ENCODE measurements around the gene PATE2. TPM values are rescaled to one million over a fixed set of nuclear protein-coding genes. Genes with fewer than 3 reads are reported as not detected.

Gene PATE2
- total RNA-seq, 2 experiments from 2014 or later = not detected

- no peak for DNase-seq
- intact Hi-C loops (cut with micrococcal nuclease) = no loop called here
- no peaks in the 10 kb centered on the region for H3K4me1 Mint-ChIP-seq (ENCODE audit: low read depth)
- peaks cover 7% of the 10 kb centered on the region for H3K27me3 Mint-ChIP-seq
- no peaks in the 10 kb centered on the region for H3K36me3 Mint-ChIP-seq
- ChIA-PET CTCF (no interaction called here), POLR2A (no interaction called here)
- no peak overlapping the region for H3K4me3 Mint-ChIP-seq
- no peaks in the 10 kb centered on the region for H3K9me3 Mint-ChIP-seq
- H3K27ac Mint-ChIP-seq = no peak overlapping the region
These were observed 12.4 kb downstream of the PATE2 start for GRCh38 chr11:125766251-125766650.

GRCh38 chr11:125763483-125763882 lies 15.1 kb downstream of the PATE2 start:
- peaks cover 3% of the 10 kb centered on the region for H3K9me3 Mint-ChIP-seq
- no peaks in the 10 kb centered on the region for H3K36me3 Mint-ChIP-seq
- intact Hi-C loops (cut with micrococcal nuclease) = no loop called here
- POLR2A ChIA-PET = no interaction called here
- peaks cover 5% of the 10 kb centered on the region for H3K27me3 Mint-ChIP-seq
- DNase-seq = no peak
- no peak overlapping the region for H3K4me3 Mint-ChIP-seq
- no peaks in the 10 kb centered on the region for H3K4me1 Mint-ChIP-seq (ENCODE audit: low read depth)
- CTCF ChIA-PET = no interaction called here
- H3K27ac Mint-ChIP-seq = no peak overlapping the region

- no peak for DNase-seq
- Mint-ChIP-seq H3K9me3 (peaks cover 10% of the 10 kb centered on the region), H3K36me3 (no peaks in the 10 kb centered on the region), H3K4me1 (ENCODE audit: low read depth) (no peaks in the 10 kb centered on the region), H3K27ac (no peak overlapping the region), H3K4me3 (no peak overlapping the region), H3K27me3 (no peaks in the 10 kb centered on the region)
- ChIA-PET CTCF (no interaction called here), POLR2A (no interaction called here)
- intact Hi-C loops (cut with micrococcal nuclease) = no loop called here
These were observed 16.2 kb downstream of the PATE2 start for GRCh38 chr11:125762445-125762844.

- POLR2A ChIA-PET = no interaction called here
- no peak for DNase-seq
- CTCF ChIA-PET = no interaction called here
- intact Hi-C loops (cut with micrococcal nuclease) = no loop called here
- Mint-ChIP-seq H3K4me1 (ENCODE audit: low read depth) (no peaks in the 10 kb centered on the region), H3K27ac (no peak overlapping the region), H3K4me3 (no peak overlapping the region), H3K36me3 (no peaks in the 10 kb centered on the region), H3K9me3 (peaks cover 10% of the 10 kb centered on the region), H3K27me3 (peaks cover 2% of the 10 kb centered on the region)
These were observed 22.6 kb downstream of the PATE2 start for GRCh38 chr11:125756050-125756449.

GRCh38 chr11:125750629-125751028 lies 28.0 kb downstream of the PATE2 start:
- Mint-ChIP-seq H3K27me3 (peaks cover 6% of the 10 kb centered on the region), H3K9me3 (no peaks in the 10 kb centered on the region), H3K27ac (no peak overlapping the region), H3K4me3 (no peak overlapping the region), H3K4me1 (ENCODE audit: low read depth) (no peaks in the 10 kb centered on the region), H3K36me3 (no peaks in the 10 kb centered on the region)
- no peak for DNase-seq
- ChIA-PET POLR2A (no interaction called here), CTCF (no interaction called here)
- intact Hi-C loops (cut with micrococcal nuclease) = no loop called here

GRCh38 chr11:125745979-125746378 lies 32.6 kb downstream of the PATE2 start, which contains the start of gene PATE1:
PATE1 (plus strand) TSS chr11:125746279; CDS start chr11:125746305, 26 bp downstream.
- Mint-ChIP-seq H3K36me3 (no peaks in the 10 kb centered on the region), H3K27ac (no peak within 1 kb of the TSS)
- no peak for DNase-seq

GRCh38 chr11:125743681-125744080 lies 34.9 kb downstream of the PATE2 start:
- Mint-ChIP-seq H3K27ac (no peak overlapping the region), H3K36me3 (no peaks in the 10 kb centered on the region), H3K4me1 (ENCODE audit: low read depth) (no peaks in the 10 kb centered on the region), H3K4me3 (no peak overlapping the region), H3K9me3 (no peaks in the 10 kb centered on the region), H3K27me3 (peaks cover 3% of the 10 kb centered on the region)
- ChIA-PET CTCF (no interaction called here), POLR2A (no interaction called here)
- intact Hi-C loops (cut with micrococcal nuclease) = no loop called here
- DNase-seq = no peak

More at GRCh38 chr11:125745979-125746378, 32.6 kb downstream of the PATE2 start, which contains the start of gene PATE1:
- Mint-ChIP-seq H3K27me3 (peaks cover 6% of the 10 kb centered on the region), H3K4me3 (no peak within 1 kb of the TSS), H3K4me1 (ENCODE audit: low read depth) (no peaks in the 10 kb centered on the region), H3K9me3 (no peaks in the 10 kb centered on the region)
- intact Hi-C loops (cut with micrococcal nuclease) = no loop called here
- POLR2A ChIA-PET = no interaction called here
- CTCF ChIA-PET = no interaction called here

GRCh38 chr11:125740617-125741016 lies 38.0 kb downstream of the PATE2 start:
- H3K4me1 Mint-ChIP-seq (ENCODE audit: low read depth) = no peaks in the 10 kb centered on the region
- no peaks in the 10 kb centered on the region for H3K36me3 Mint-ChIP-seq
- intact Hi-C loops (cut with micrococcal nuclease) = no loop called here
- H3K27me3 Mint-ChIP-seq = peaks cover 3% of the 10 kb centered on the region
- no peak overlapping the region for H3K27ac Mint-ChIP-seq
- H3K9me3 Mint-ChIP-seq = no peaks in the 10 kb centered on the region
- ChIA-PET CTCF (no interaction called here), POLR2A (no interaction called here)
- no peak for DNase-seq
- H3K4me3 Mint-ChIP-seq = no peak overlapping the region

GRCh38 chr11:125728969-125729368 lies 49.7 kb downstream of the PATE2 start:
- POLR2A ChIA-PET = no interaction called here
- no peak overlapping the region for H3K4me3 Mint-ChIP-seq
- H3K4me1 Mint-ChIP-seq (ENCODE audit: low read depth) = no peaks in the 10 kb centered on the region

More at GRCh38 chr11:125728969-125729368, 49.7 kb downstream of the PATE2 start:
- H3K36me3 Mint-ChIP-seq = no peaks in the 10 kb centered on the region
- H3K9me3 Mint-ChIP-seq = no peaks in the 10 kb centered on the region
- H3K27ac Mint-ChIP-seq = no peak overlapping the region
- CTCF ChIA-PET = no interaction called here
- no peak for DNase-seq
- intact Hi-C loops (cut with micrococcal nuclease) = no loop called here
- H3K27me3 Mint-ChIP-seq = peaks cover 6% of the 10 kb centered on the region

Other genes starting within 250 kb of the PATE2 start
- 10 to 100 TPM; 28.7 to 29.1 TPM for gene EI24, start 209.4 kb downstream of the PATE2 start, total RNA-seq
- 100 to 1,000 TPM; 121 to 132 TPM for gene STT3A, start 186.0 kb downstream of the PATE2 start, total RNA-seq
- gene CHEK1, start 153.7 kb downstream of the PATE2 start, total RNA-seq = 100 to 1,000 TPM; 140 to 155 TPM
- gene ACRV1, start 98.0 kb downstream of the PATE2 start, total RNA-seq = not detected
- not detected for gene PATE1, start 32.5 kb downstream of the PATE2 start, total RNA-seq
- not detected for gene PATE3, start 9.3 kb upstream of the PATE2 start, total RNA-seq
- gene PATE4, start 54.5 kb upstream of the PATE2 start, total RNA-seq = not detected
- 1 to 10 TPM; 8.2 to 8.3 TPM for gene HYLS1, start 108.8 kb upstream of the PATE2 start, total RNA-seq
- gene PUS3, start 124.4 kb upstream of the PATE2 start, total RNA-seq = 10 to 100 TPM; 20.1 to 22.9 TPM
- gene DDX25, start 125.7 kb upstream of the PATE2 start, total RNA-seq = not detected
- not detected for gene VSIG10L2, start 167.2 kb upstream of the PATE2 start, total RNA-seq

All from activated CD4-positive, alpha-beta memory T cell treated with anti-CD3 and anti-CD28 coated beads for 36 hours (primary cell).